Endometrial microvascular endothelial cells (primary cell): ENCODE data around the gene TARS3. TPM values are rescaled to one million over a fixed set of nuclear protein-coding genes. Genes with fewer than 3 reads are reported as not detected.

Experiments used
- in situ Hi-C: cut with HindIII; loops from 2 replicates; pipeline ENCODE4 v1.10.0; 2017; ENCODE audit warnings: low sequenced_read_pairs, low pct_unique_long_range_greater_than_20kb; ENCODE audit errors: inconsistent ontology term
- total RNA-seq: library from RNA; depleted of rRNA; stranded (reverse); fragments of >200 nt; gene quantifications from one replicate; pipeline ENCODE4 v1.2.3, GENCODE V29; 2015; ENCODE audit errors: inconsistent ontology term

The TARS3 gene
- total RNA-seq, 1 donor from 2014 or later: 6.2 TPM

GRCh38 chr15:101613130-101614000 lies 110.9 kb downstream of the TARS3 start:
- in situ Hi-C loops: no loop called here

GRCh38 chr15:101612676-101613075 lies 111.6 kb downstream of the TARS3 start:
- in situ Hi-C loops: no loop called here

- in situ Hi-C loops: no loop called here
Measured at GRCh38 chr15:101611580-101612299, 112.5 kb downstream of the TARS3 start.

- in situ Hi-C loops: no loop called here
Measured at GRCh38 chr15:101611007-101611406, 113.3 kb downstream of the TARS3 start.

- in situ Hi-C loops: no loop called here
Measured at GRCh38 chr15:101610611-101611000, 113.7 kb downstream of the TARS3 start.

GRCh38 chr15:101609742-101610610 lies 114.3 kb downstream of the TARS3 start:
- in situ Hi-C loops: no loop called here

- in situ Hi-C loops: no loop called here
Measured at GRCh38 chr15:101608201-101608600, 116.1 kb downstream of the TARS3 start.

GRCh38 chr15:101607108-101607507 lies 117.2 kb downstream of the TARS3 start:
- in situ Hi-C loops: no loop called here

- in situ Hi-C loops: no loop called here
Measured at GRCh38 chr15:101604124-101604874, 120.0 kb downstream of the TARS3 start.

Other genes starting within 250 kb of the TARS3 start
- not detected for gene PCSK6, start 234.8 kb downstream of the TARS3 start, total RNA-seq
- gene TM2D3, start 72.1 kb downstream of the TARS3 start, total RNA-seq: 36.9 TPM
- gene OR4F6, start 79.0 kb upstream of the TARS3 start, total RNA-seq: not detected
- not detected for gene OR4F15, start 87.7 kb upstream of the TARS3 start, total RNA-seq